Neutrophil (primary cell): ENCODE data around the gene NUTM1.
"Not testable (repeated sequence)": the region's sequence is repeated elsewhere in the genome, so short reads cannot be mapped to it uniquely, and the experiment has no call there.

ENCODE experiments used
- H3K27ac ChIP-seq: fragments of 200-600 bp; sonication (generic); 2 replicates; pipeline ENCODE4 v1.5.1; 2016; ENCODE audit warnings: mild to moderate bottlenecking, moderate library complexity
- H3K27me3 ChIP-seq: fragments of 200-600 bp; sonication (generic); 2 replicates; pipeline ENCODE4 v1.6.0; 2016; ENCODE audit warnings: mild to moderate bottlenecking
- H3K36me3 ChIP-seq: fragments of 200-600 bp; sonication (generic); 2 replicates; pipeline ENCODE4 v1.5.1; 2017
- H3K4me1 ChIP-seq, 2 experiments: fragments of 200-600 bp in 1 of 2; sonication (generic) in 1 of 2; 1 replicate in 1 of 2; 2 replicates in 1 of 2; pipeline versions ENCODE4 v1.5.1 to v1.6.1; 2013 to 2016; ENCODE audit warnings: low read depth in 1 of 2, low read length in 1 of 2, mild to moderate bottlenecking in 1 of 2, moderate library complexity in 1 of 2; ENCODE audit not compliant: control insufficient read depth in 1 of 2, insufficient read depth in 1 of 2
- H3K4me3 ChIP-seq, 2 experiments: fragments of 200-600 bp in 1 of 2; sonication (generic) in 1 of 2; 1 replicate in 1 of 2; 2 replicates in 1 of 2; pipeline ENCODE4 v1.5.1; 2013 to 2016; ENCODE audit warnings: low read depth in 1 of 2, low read length in 1 of 2, mild to moderate bottlenecking in 1 of 2, moderate library complexity in 1 of 2
- H3K9me3 ChIP-seq: fragments of 200-600 bp; sonication (generic); 2 replicates; pipeline ENCODE4 v1.5.1; 2016
- TF ChIP-seq, protein P1 (sequence below): fragments of 200-600 bp; sonication (generic); IDR thresholded peaks from 2 replicates; pipeline ENCODE4 v1.5.1; 2016; ENCODE audit warnings: antibody characterized with exemption

NUTM1 gene

DNA sequence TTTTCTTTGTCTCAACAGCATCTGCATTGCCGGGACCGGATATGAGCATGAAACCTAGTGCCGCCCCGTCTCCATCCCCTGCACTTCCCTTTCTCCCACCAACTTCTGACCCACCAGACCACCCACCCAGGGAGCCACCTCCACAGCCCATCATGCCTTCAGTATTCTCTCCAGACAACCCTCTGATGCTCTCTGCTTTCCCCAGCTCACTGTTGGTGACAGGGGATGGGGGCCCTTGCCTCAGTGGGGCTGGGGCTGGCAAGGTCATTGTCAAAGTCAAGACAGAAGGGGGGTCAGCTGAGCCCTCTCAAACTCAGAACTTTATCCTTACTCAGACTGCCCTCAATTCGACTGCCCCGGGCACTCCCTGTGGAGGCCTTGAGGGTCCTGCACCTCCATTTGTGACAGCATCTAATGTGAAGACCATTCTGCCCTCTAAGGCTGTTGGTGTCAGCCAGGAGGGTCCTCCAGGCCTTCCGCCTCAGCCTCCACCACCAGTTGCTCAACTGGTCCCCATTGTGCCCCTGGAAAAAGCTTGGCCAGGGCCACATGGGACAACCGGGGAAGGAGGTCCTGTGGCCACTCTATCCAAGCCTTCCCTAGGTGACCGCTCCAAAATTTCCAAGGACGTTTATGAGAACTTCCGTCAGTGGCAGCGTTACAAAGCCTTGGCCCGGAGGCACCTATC, 5.0 kb downstream of the NUTM1 start:
- Histone ChIP-seq H3K4me3 (no peak overlapping the region), H3K9me3 (no peaks in the 10 kb centered on the region), H3K4me1 (peaks cover 0 to 3% of the 10 kb centered on the region in 2 experiments), H3K27ac (no peak overlapping the region), H3K36me3 (no peaks in the 10 kb centered on the region), H3K27me3 (no peaks in the 10 kb centered on the region)
- TF ChIP-seq, protein P1, sequence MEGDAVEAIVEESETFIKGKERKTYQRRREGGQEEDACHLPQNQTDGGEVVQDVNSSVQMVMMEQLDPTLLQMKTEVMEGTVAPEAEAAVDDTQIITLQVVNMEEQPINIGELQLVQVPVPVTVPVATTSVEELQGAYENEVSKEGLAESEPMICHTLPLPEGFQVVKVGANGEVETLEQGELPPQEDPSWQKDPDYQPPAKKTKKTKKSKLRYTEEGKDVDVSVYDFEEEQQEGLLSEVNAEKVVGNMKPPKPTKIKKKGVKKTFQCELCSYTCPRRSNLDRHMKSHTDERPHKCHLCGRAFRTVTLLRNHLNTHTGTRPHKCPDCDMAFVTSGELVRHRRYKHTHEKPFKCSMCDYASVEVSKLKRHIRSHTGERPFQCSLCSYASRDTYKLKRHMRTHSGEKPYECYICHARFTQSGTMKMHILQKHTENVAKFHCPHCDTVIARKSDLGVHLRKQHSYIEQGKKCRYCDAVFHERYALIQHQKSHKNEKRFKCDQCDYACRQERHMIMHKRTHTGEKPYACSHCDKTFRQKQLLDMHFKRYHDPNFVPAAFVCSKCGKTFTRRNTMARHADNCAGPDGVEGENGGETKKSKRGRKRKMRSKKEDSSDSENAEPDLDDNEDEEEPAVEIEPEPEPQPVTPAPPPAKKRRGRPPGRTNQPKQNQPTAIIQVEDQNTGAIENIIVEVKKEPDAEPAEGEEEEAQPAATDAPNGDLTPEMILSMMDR = no peak

DNA sequence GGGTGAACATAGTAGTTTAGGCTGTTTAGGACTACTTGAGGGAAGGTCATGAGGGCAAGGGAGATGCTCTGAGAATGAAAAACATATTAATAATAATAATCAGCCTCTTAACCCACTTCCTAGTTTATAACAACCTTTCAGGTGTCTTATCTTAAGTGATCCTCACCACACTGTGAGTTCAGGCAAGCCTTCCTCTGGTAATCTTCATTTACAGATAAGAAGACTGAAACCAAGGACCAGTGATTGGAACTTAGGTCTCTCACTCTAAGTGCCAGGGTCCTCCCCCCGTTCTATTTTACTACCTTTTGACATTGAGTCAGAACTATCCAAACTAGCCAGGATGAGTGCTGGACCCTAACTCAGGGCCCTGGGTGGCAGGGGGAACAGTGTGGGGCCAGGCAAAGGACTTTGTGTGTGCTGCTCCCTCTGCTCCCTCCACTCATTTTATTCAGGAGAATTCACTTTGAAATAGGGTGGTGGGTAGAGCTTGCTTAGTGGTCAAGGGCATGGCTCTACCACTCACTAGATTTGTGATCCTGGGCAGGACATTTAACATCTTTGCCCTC, 5.7 kb downstream of the NUTM1 start:
- Histone ChIP-seq H3K9me3 (no peaks in the 10 kb centered on the region), H3K27ac (no peak overlapping the region), H3K36me3 (no peaks in the 10 kb centered on the region), H3K4me3 (no peak overlapping the region), H3K27me3 (no peaks in the 10 kb centered on the region), H3K4me1 (no peaks in the 10 kb centered on the region)
- TF ChIP-seq, protein P1 = no peak

DNA sequence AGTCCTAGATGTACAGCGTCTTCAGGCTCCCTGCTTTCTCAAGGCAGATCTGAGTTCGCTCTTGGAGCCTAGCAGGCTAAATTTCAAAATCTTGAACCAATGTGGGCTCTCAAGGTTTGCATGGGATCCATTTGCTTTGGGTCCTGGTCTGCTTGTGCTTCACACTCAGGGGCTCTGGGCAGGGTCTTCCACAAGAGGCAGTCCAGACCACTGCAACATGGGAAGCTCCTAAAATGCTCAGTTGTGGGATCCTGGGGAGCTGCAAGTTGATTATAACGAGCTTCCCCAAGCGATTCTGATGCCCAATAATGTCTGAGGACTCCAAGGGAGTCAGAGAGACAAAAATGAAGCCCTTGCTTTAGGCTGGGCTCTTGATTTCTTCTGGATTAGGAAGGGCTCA, 6.7 kb downstream of the NUTM1 start:
- Histone ChIP-seq H3K27ac (no peak overlapping the region), H3K27me3 (no peaks in the 10 kb centered on the region), H3K4me1 (no peaks in the 10 kb centered on the region), H3K4me3 (no peak overlapping the region), H3K9me3 (no peaks in the 10 kb centered on the region), H3K36me3 (no peaks in the 10 kb centered on the region)
- TF ChIP-seq, protein P1 = no peak

DNA sequence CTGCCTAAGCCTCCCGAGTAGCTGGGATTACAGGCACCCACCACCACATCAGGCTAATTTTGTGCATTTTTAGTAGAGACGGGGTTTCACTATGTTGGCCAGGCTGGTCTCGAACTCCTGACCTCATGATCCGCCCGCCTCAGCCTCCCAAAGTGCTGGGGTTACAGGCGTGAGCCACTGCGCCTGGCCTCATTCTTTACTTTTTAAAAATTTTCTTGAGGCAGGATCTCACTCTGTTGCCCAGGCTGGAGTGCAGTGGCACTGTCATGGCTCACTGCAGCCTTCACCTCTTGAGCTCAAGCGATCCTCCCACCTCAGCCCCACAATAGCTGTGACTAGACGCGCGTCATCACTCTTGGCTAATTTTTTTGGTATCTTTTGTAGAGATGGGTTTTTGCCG, 9.9 kb downstream of the NUTM1 start:
- H3K36me3 ChIP-seq, H3K27me3 ChIP-seq, H3K27ac ChIP-seq, H3K4me3 ChIP-seq, H3K9me3 ChIP-seq, H3K4me1 ChIP-seq: not testable (repeated sequence)

DNA sequence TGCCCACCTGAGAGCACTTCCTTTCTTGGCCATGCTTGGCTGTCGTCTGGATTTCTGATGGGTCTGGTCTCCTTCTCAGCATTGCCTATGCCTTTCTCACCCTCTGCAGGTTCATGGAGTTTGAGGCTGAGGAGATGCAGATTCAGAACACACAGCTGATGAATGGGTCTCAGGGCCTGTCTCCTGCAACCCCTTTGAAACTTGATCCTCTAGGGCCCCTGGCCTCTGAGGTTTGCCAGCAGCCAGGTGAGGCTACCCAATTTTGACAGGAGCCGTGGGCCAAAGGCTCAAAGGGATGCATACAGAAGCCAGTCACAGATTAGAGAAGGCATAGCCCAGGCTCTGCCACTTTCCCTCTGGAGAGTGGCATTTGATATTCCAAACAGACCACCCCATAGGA, 10.5 kb downstream of the NUTM1 start:
- TF ChIP-seq, protein P1 = no peak
- H3K27me3 ChIP-seq = no peaks in the 10 kb centered on the region
- H3K4me1 ChIP-seq = no peaks in the 10 kb centered on the region
- H3K4me3 ChIP-seq = no peak overlapping the region
- H3K36me3 ChIP-seq = no peaks in the 10 kb centered on the region
- H3K9me3 ChIP-seq = no peaks in the 10 kb centered on the region
- H3K27ac ChIP-seq = no peak overlapping the region

DNA sequence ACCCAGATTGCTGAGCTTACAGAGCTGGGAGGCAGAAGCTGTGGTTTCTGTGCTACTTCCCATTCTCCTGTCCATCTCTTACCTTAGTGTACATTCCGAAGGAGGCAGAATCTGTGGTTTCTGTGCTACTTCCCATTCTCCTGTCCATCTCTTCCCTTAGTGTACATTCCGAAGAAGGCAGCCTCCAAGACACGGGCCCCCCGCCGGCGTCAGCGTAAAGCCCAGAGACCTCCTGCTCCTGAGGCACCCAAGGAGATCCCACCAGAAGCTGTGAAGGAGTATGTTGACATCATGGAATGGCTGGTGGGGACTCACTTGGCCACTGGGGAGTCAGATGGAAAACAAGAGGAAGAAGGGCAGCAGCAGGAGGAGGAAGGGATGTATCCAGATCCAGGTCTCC, 11.2 kb downstream of the NUTM1 start:
- Histone ChIP-seq H3K36me3 (peaks cover 5% of the 10 kb centered on the region), H3K4me1 (no peaks in the 10 kb centered on the region)
- TF ChIP-seq, protein P1 = no peak

More for the DNA sequence above, 11.2 kb downstream of the NUTM1 start:
- no peaks in the 10 kb centered on the region for H3K27me3 ChIP-seq
- no peak overlapping the region for H3K4me3 ChIP-seq
- H3K27ac ChIP-seq = no peak overlapping the region
- no peaks in the 10 kb centered on the region for H3K9me3 ChIP-seq
